Inferior parietal cortex (tissue), 1 donor: ENCODE results near the gene ADORA1.

ENCODE experiments used
- DNase-seq: peaks from one replicate; pipeline ENCODE4 v3.0.0-alpha.2; 2016; ENCODE audit errors: extremely low spot score

ADORA1 gene

GRCh38 chr1:203158423-203158822, 30.9 kb downstream of the ADORA1 start:
- no peak for DNase-seq

GRCh38 chr1:203158960-203159665, 31.6 kb downstream of the ADORA1 start:
- no peak for DNase-seq

GRCh38 chr1:203159844-203160243, 32.3 kb downstream of the ADORA1 start:
- DNase-seq = no peak

- DNase-seq = no peak
These were observed 33.6 kb downstream of the ADORA1 start for GRCh38 chr1:203161175-203161574.

GRCh38 chr1:203161703-203162102, 34.2 kb downstream of the ADORA1 start:
- no peak for DNase-seq

GRCh38 chr1:203162403-203162802, 34.9 kb downstream of the ADORA1 start:
- DNase-seq = no peak

- no peak for DNase-seq
These were observed 36.5 kb downstream of the ADORA1 start for GRCh38 chr1:203163891-203164635.

GRCh38 chr1:203165101-203165799, 37.7 kb downstream of the ADORA1 start:
- no peak for DNase-seq

- DNase-seq = no peak
These were observed 38.3 kb downstream of the ADORA1 start for GRCh38 chr1:203165800-203166161.

- no peak for DNase-seq
These were observed 38.8 kb downstream of the ADORA1 start for GRCh38 chr1:203166192-203166940.

GRCh38 chr1:203167026-203167912, 39.7 kb downstream of the ADORA1 start:
- DNase-seq = no peak

GRCh38 chr1:203167913-203168200, 40.3 kb downstream of the ADORA1 start:
- DNase-seq = no peak

- DNase-seq = no peak
These were observed 40.8 kb downstream of the ADORA1 start for GRCh38 chr1:203168256-203168786.

- DNase-seq = no peak
These were observed 41.5 kb downstream of the ADORA1 start for GRCh38 chr1:203168991-203169390.

GRCh38 chr1:203169770-203170520, 42.4 kb downstream of the ADORA1 start:
- DNase-seq = no peak

- DNase-seq = no peak
These were observed 43.3 kb downstream of the ADORA1 start for GRCh38 chr1:203170625-203171330.

GRCh38 chr1:203171341-203172183, 44.0 kb downstream of the ADORA1 start:
- no peak for DNase-seq

- DNase-seq = peak; percentile 70
These were observed 44.9 kb downstream of the ADORA1 start for GRCh38 chr1:203172184-203173010.
